Gastrocnemius medialis (tissue), 4 donors: ENCODE results near the gene STX8.

Experiments used
- POLR2A ChIP-seq, 2 donors: fragments of 450-650 bp; IDR thresholded peaks; one replicate each; pipeline ENCODE4 v1.6.1; 2017; ENCODE audit warnings: antibody characterized with exemption in 2 of 2, mild to moderate bottlenecking in 2 of 2, moderate library complexity in 2 of 2
- TF ChIP-seq, protein P1 (sequence below), 5 experiments: fragments of 450-650 bp in 3 of 5; fragments of 200-600 bp in 2 of 5; sonication (generic) in 2 of 5; IDR thresholded peaks in 4 of 5; conservative IDR thresholded peaks in 1 of 5; 1 replicate in 4 of 5; 2 replicates in 1 of 5; pipeline ENCODE4 v1.5.1; 2016 to 2019; ENCODE audit warnings: antibody characterized with exemption in 5 of 5, mild to moderate bottlenecking in 3 of 5, moderate library complexity in 3 of 5

- TF ChIP-seq, protein P1, sequence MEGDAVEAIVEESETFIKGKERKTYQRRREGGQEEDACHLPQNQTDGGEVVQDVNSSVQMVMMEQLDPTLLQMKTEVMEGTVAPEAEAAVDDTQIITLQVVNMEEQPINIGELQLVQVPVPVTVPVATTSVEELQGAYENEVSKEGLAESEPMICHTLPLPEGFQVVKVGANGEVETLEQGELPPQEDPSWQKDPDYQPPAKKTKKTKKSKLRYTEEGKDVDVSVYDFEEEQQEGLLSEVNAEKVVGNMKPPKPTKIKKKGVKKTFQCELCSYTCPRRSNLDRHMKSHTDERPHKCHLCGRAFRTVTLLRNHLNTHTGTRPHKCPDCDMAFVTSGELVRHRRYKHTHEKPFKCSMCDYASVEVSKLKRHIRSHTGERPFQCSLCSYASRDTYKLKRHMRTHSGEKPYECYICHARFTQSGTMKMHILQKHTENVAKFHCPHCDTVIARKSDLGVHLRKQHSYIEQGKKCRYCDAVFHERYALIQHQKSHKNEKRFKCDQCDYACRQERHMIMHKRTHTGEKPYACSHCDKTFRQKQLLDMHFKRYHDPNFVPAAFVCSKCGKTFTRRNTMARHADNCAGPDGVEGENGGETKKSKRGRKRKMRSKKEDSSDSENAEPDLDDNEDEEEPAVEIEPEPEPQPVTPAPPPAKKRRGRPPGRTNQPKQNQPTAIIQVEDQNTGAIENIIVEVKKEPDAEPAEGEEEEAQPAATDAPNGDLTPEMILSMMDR (IDR thresholded peaks at IDR 0.05 in 4 of 5, conservative IDR thresholded peaks at IDR 0.05 in 1 of 5) = no peak
- TF ChIP-seq POLR2A (IDR thresholded peaks at IDR 0.05) = no peak
These were observed 123.7 kb downstream of the STX8 start for GRCh38 chr17:9451934-9452333.
